GM19468 (cell line): ENCODE results near the gene KASH5.
"Not testable (repeated sequence)": the region's sequence is repeated elsewhere in the genome, so short reads cannot be mapped to it uniquely, and the experiment has no call there.

Experiments
- ATAC-seq: cut with Tn5 transposase; IDR thresholded peaks from one replicate; pipeline ENCODE4 v1.9.1; 2021; ENCODE audit warnings: mild to moderate bottlenecking, moderate library complexity, moderate number of reproducible peaks; ENCODE audit not compliant: unreplicated experiment; ENCODE audit errors: extremely low read depth

KASH5 gene

GRCh38 chr19:49447485-49448431 lies 59.7 kb downstream of the KASH5 start:
- ATAC-seq: no peak

- ATAC-seq: no peak
These were observed 60.4 kb downstream of the KASH5 start for GRCh38 chr19:49448432-49448786.

- ATAC-seq: no peak
These were observed 62.4 kb downstream of the KASH5 start for GRCh38 chr19:49450405-49450804.

GRCh38 chr19:49451430-49452181 lies 63.6 kb downstream of the KASH5 start, which contains the start of gene PIH1D1:
TSS of gene PIH1D1 (minus strand) at chr19:49451814. CDS start at chr19:49451574, 240 bp downstream.
- peak; percentile 51 for ATAC-seq

- ATAC-seq: peak; percentile 67
These were observed 65.1 kb downstream of the KASH5 start, which contains the start of gene ALDH16A1 for GRCh38 chr19:49453013-49453756. TSS of gene ALDH16A1 (plus strand) at chr19:49453225. CDS start at chr19:49453332, 107 bp downstream.

GRCh38 chr19:49453757-49454240 lies 65.8 kb downstream of the KASH5 start:
- no peak for ATAC-seq

GRCh38 chr19:49455773-49456172 lies 67.7 kb downstream of the KASH5 start:
- ATAC-seq: no peak

GRCh38 chr19:49456326-49456725 lies 68.3 kb downstream of the KASH5 start:
- ATAC-seq: no peak

GRCh38 chr19:49458567-49458903 lies 70.5 kb downstream of the KASH5 start:
- ATAC-seq: no peak

GRCh38 chr19:49459388-49459787 lies 71.3 kb downstream of the KASH5 start:
- ATAC-seq: no peak

- not testable (repeated sequence) for ATAC-seq
These were observed 73.1 kb downstream of the KASH5 start for GRCh38 chr19:49461130-49461529.

GRCh38 chr19:49461656-49462055 lies 73.6 kb downstream of the KASH5 start:
- ATAC-seq: no peak

- ATAC-seq: no peak
These were observed 74.4 kb downstream of the KASH5 start for GRCh38 chr19:49462492-49462891.

GRCh38 chr19:49463960-49464740 lies 76.1 kb downstream of the KASH5 start:
- no peak for ATAC-seq

GRCh38 chr19:49465371-49465770 lies 77.3 kb downstream of the KASH5 start:
- ATAC-seq: no peak
